ENCODE measurements around the gene GAB3.

Gene GAB3

DNA sequence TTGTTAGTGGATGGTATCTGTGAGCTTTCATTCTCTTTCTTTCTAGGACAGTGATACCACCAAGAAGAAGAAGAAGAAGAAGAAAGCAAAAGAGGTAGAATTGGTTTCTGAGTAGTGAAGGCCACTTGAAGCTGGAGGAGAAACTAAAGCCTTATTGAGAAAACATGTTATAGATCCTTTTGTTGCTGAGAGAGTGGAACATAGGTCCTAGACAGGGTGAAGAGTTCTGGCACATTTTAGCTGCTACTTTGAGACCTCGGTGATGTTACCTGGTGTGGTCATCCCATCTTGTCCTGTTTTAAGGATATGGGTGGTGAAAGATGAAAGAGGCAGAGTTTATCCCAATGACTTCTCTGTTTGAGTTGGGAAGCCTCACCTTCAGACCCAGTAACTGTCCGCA is 25.9 kb upstream of the GAB3 start:
- in situ Hi-C loops (cut with HindIII; ENCODE audit: low sequenced_read_pairs): no loop called here

DNA sequence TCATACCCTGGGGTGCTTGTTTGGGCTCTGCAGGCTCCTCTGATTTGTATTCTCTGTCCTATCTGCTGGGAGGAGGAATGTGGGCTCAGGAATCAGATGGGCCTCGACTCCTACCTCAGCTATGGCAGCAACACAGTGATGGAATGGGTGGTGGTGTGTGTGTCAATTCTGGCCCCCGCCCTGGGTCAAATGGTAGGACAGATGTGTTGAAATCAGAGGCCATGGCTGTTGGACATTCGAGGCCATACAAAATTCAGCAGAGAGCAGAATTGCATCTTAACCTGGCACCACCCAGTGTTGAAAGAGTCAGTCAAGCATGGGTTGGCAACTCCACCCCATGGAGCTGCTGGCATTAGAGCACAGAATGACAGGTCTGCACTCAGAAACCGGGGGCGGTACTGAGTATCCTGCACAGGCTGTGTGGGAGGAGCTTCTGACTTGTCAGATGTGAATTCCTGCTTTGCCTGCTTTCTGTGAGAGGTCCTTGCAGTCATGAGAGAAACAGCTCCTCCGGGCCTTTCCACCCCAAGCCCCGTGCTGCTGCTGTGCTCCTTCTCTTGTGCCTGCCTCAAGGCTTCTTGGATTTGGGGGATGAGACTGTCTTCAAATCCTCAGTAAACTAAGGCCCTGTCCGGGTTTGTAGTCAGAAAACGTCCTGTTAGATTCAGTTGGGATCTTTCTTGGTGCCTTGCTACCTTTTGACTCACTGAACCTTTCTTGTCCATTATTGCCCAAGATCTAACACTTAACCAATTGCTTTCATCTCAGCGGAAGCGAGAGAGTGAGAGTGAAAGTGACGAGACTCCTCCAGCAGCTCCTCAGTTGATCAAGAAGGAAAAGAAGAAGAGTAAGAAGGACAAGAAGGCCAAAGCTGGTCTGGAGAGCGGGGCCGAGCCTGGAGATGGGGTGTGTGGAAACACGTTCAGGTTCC is 24.8 kb upstream of the GAB3 start:
- in situ Hi-C loops (cut with HindIII; ENCODE audit: low sequenced_read_pairs): no loop called here
- no peak overlapping the region for H3K4me3 ChIP-seq (ENCODE audit: low read depth, low read length)
- TF ChIP-seq, protein P1, sequence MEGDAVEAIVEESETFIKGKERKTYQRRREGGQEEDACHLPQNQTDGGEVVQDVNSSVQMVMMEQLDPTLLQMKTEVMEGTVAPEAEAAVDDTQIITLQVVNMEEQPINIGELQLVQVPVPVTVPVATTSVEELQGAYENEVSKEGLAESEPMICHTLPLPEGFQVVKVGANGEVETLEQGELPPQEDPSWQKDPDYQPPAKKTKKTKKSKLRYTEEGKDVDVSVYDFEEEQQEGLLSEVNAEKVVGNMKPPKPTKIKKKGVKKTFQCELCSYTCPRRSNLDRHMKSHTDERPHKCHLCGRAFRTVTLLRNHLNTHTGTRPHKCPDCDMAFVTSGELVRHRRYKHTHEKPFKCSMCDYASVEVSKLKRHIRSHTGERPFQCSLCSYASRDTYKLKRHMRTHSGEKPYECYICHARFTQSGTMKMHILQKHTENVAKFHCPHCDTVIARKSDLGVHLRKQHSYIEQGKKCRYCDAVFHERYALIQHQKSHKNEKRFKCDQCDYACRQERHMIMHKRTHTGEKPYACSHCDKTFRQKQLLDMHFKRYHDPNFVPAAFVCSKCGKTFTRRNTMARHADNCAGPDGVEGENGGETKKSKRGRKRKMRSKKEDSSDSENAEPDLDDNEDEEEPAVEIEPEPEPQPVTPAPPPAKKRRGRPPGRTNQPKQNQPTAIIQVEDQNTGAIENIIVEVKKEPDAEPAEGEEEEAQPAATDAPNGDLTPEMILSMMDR (IDR thresholded peaks at IDR 0.05; ENCODE audit: low read depth, low read length): no peak
- no peak for DNase-seq (ENCODE audit: low read depth, low spot score)

More for the DNA sequence above, 25.9 kb upstream of the GAB3 start:
- DNase-seq (ENCODE audit: low read depth, low spot score): no peak
- TF ChIP-seq, protein P1 (IDR thresholded peaks at IDR 0.05; ENCODE audit: low read depth, low read length): no peak
- no peak overlapping the region for H3K4me3 ChIP-seq (ENCODE audit: low read depth, low read length)

DNA sequence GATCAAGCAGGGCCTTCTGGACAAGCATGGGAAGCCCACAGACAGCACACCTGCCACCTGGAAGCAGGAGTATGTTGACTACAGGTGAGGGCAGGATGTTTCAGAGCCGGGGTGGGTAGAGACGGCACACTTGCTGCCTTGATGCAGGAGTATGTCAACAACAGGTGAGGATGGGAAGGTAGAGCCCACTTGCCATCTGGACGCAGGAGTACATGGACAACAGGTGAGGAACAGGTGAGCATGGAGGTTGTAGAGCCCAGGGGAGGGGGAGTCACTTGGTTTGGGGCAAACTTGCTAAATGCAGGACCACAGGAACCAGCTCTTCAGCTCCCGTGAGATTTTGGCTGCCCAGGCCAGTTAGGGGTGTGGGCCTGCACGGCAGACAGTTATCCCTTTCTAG is 23.7 kb upstream of the GAB3 start:
- no peak overlapping the region for H3K4me3 ChIP-seq (ENCODE audit: low read depth, low read length)
- TF ChIP-seq, protein P1 (IDR thresholded peaks at IDR 0.05; ENCODE audit: low read depth, low read length): no peak
- in situ Hi-C loops (cut with HindIII; ENCODE audit: low sequenced_read_pairs): no loop called here
- DNase-seq (ENCODE audit: low read depth, low spot score): no peak

GRCh38 chrX:154762537-154763296 is 11.8 kb upstream of the GAB3 start, which contains the start of gene DKC1:
DKC1 (plus strand) TSS chrX:154762864; CDS start chrX:154762966, 102 bp downstream.
- TF ChIP-seq, protein P1 (IDR thresholded peaks at IDR 0.05; ENCODE audit: low read depth, low read length): peak; percentile 11
- peak within 1 kb of the TSS; percentile 69 for H3K4me3 ChIP-seq (ENCODE audit: low read depth, low read length)
- DNase-seq (ENCODE audit: low read depth, low spot score): peak; percentile 96
- in situ Hi-C loops (cut with HindIII; ENCODE audit: low sequenced_read_pairs): no loop called here

GRCh38 chrX:154761977-154762536 is 11.2 kb upstream of the GAB3 start:
- TF ChIP-seq, protein P1 (IDR thresholded peaks at IDR 0.05; ENCODE audit: low read depth, low read length): no peak
- DNase-seq (ENCODE audit: low read depth, low spot score): no peak
- in situ Hi-C loops (cut with HindIII; ENCODE audit: low sequenced_read_pairs): no loop called here
- peak overlapping the region; percentile 40 for H3K4me3 ChIP-seq (ENCODE audit: low read depth, low read length)

- in situ Hi-C loops (cut with HindIII; ENCODE audit: low sequenced_read_pairs): no loop called here
- TF ChIP-seq, protein P1 (IDR thresholded peaks at IDR 0.05; ENCODE audit: low read depth, low read length): no peak
- no peak for DNase-seq (ENCODE audit: low read depth, low spot score)
- no peak overlapping the region for H3K4me3 ChIP-seq (ENCODE audit: low read depth, low read length)
Observed at GRCh38 chrX:154758696-154759095, 7.8 kb upstream of the GAB3 start.

Measured in astrocyte of the spinal cord (primary cell).